Globus pallidus (tissue), 1 donor: ENCODE results near the gene NEUROG2.
"Not testable (repeated sequence)": the region's sequence is repeated elsewhere in the genome, so short reads cannot be mapped to it uniquely, and the experiment has no call there.

ENCODE experiments used
- DNase-seq: peaks from one replicate; pipeline ENCODE4 v3.0.0-alpha.2; 2015; ENCODE audit warnings: low spot score

NEUROG2 gene

GRCh38 chr4:112516066-112516470 lies at the start of gene NEUROG2:
Gene NEUROG2, minus strand, starts transcription at chr4:112516180. Its CDS starts 705 bp downstream, at chr4:112515475.
- no peak for DNase-seq

DNA sequence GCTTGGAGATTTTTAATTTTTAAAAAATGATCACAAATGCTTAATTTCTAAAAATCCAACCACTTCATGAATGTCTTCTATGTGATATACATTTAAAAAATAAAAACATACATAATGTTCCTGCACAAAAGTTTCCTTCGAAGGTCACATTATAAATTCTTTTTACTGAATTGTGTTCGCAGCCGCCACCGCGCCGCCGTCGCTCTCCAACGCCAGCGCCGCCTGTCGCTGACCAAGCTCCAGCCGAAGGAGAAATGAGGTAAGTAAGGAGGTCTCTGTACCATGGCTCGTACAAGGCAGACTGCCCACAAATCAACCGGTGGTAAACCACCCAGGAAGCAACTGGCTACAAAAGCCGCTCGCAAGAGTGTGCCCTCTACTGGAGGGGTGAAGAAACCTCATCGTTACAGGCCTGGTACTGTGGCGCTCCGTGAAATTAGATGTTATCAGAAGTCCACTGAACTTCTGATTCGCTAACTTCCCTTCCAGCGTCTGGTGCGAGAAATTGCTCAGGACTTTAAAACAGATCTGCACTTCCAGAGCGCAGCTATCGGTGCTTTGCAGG lies 48.8 kb upstream of the NEUROG2 start:
- DNase-seq, result no peak

GRCh38 chr4:112563431-112564200 lies 47.6 kb upstream of the NEUROG2 start:
- no peak for DNase-seq

GRCh38 chr4:112562254-112562879 lies 46.4 kb upstream of the NEUROG2 start:
- DNase-seq, result no peak

DNA sequence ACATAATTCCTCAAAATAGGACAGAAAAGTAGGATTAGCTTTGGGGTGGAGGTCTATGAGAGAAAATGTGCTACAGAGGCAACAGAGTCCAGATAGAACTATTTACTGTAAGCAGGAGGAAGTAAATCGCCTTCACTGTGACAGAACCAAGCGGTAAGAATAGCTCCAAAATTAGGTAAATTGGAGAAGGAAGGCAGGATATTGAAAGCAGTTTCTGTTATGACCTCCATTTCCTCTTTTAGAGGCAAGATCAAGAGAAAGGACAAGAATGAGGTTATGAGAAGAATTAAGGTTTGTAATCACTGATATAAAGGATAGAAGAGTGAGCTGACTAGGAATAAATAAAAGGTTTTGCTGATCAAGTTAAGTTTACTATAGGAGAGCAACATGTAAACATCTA lies 44.1 kb upstream of the NEUROG2 start:
- DNase-seq, result no peak

GRCh38 chr4:112559053-112559452 lies 43.1 kb upstream of the NEUROG2 start:
- DNase-seq, result no peak

DNA sequence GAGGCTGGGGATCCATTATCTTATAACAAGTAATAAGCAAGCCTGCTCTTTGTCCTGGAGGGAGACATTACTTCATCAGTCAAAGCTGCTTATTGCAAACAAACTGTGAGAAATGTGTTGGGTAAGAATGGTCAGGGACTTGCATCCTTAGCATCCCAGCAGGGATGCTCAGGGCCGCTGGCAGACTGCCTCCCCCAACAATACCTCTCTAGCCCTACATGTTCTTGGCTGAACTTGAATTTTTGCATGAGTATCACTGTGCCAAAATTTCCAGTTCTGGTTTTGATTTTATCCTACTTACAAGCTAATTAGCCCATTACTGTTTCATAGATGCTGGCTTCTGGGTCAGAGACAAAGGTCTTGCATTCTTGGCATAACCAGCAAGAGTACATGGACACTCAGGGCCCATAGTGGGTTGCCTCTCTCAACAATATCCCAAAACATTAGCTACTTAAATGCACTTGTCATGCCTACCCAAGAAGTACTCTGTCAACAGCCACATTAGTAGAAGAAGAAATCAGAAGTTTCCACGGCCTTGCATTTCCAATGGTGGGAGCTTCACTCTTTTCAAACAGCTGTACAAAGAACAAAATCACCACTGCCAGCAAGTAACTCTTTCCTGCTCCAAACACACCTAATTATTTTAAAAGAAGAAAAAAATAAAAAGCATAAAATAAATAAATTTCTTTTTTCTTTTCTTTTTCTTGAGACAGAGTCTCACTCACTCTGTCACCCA lies 41.9 kb upstream of the NEUROG2 start:
- DNase-seq, result no peak

DNA sequence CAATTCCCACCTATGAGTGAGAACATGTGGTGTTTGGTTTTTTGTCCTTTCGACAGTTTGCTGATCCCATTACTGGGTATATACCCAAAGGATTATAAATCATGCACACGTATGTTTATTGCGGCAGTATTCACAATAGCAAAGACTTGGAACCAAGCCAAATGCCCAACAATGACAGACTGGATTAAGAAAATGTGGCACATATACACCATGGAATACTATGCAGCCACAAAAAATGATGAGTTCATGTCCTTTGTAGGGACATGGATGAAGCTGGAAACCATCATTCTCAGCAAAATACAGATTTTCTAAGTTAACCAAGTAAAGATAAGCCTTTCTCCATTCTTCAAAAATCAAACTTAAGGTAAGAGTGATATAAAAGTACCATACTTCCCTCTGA lies 38.3 kb upstream of the NEUROG2 start:
- not testable (repeated sequence) for DNase-seq

DNA sequence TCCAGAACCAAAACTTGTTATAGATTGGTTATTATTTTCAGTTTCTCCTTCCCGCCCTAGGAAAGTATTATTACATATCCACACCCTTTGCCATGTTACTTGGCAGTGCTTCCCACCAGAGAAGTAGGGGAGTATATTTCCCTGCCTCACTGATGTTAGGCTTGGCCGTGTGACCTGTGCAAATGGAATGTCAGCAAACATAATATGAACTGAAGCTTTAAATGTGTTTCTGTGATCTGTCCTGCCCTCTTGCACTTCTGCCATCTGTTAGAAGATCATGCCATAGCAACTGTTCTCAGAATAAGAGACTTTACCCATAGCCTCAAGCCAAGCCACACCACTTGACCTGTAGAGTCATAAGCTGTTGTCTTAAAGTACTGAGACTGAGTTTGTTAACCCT lies 36.7 kb upstream of the NEUROG2 start:
- DNase-seq, result no peak

GRCh38 chr4:112550728-112551127 lies 34.7 kb upstream of the NEUROG2 start:
- no peak for DNase-seq

DNA sequence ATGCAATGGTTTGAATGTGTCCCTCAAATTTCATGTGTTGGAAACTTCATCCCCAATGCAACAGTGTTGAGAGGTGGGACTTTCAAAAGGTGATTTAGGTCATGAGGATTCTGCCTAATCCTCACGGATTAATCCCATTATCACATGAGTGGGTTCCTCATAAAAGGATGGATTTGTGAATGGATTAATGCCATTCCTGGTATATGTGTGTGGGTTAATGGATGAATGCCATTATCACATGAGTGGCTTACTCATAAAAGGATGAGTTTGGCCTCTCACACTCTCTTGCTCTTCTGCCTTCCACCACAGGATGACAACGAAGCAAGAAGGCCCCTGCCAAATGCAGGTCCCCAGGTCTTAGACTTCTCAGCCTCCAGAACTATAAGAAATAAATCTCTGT lies 30.5 kb upstream of the NEUROG2 start:
- no peak for DNase-seq

DNA sequence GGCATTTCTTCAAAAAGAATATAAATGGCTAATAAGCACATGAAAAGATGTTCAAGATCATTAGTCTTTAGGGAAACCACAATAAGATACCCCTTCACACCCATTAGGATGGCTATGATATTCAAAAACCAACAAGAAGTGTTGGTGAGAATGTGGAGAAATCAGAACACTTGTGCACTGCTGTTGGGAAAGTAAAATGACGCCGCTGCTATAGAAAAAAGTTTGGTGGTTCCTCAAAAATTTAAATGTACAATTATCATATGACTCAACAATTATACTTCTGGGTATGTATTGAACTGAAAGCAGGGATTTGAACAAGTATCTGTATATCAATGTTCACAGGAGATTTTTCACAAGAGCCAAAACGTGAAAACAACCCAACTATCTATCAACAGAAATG lies 29.4 kb upstream of the NEUROG2 start:
- DNase-seq, result no peak

- DNase-seq, result no peak
Observed at GRCh38 chr4:112540695-112541094, 24.7 kb upstream of the NEUROG2 start.

DNA sequence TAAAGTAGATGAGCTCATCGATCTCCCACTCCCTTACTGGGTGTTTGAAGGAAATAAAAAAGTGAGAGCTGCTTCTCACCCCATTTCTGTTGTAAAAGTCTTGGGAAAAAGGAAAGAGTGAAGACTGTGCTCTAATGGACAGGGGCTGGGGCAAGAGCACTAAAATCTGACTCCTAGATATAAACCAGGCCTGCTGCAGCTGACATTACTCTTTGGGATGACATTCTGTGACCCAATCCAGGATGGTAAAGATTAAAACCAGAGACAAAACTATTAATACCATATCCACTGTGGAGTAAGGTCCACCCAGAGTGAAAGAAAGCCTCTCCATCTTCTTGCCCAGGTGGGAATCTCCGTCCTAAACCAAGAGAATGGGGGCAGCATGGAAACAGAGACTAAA lies 20.1 kb upstream of the NEUROG2 start:
- DNase-seq, result no peak

GRCh38 chr4:112532267-112532666 lies 16.3 kb upstream of the NEUROG2 start:
- DNase-seq, result no peak

GRCh38 chr4:112531146-112531545 lies 15.2 kb upstream of the NEUROG2 start:
- DNase-seq, result no peak

- DNase-seq, result no peak
Observed at GRCh38 chr4:112526061-112526460, 10.1 kb upstream of the NEUROG2 start.

GRCh38 chr4:112523764-112524505 lies 8.0 kb upstream of the NEUROG2 start:
- no peak for DNase-seq

DNA sequence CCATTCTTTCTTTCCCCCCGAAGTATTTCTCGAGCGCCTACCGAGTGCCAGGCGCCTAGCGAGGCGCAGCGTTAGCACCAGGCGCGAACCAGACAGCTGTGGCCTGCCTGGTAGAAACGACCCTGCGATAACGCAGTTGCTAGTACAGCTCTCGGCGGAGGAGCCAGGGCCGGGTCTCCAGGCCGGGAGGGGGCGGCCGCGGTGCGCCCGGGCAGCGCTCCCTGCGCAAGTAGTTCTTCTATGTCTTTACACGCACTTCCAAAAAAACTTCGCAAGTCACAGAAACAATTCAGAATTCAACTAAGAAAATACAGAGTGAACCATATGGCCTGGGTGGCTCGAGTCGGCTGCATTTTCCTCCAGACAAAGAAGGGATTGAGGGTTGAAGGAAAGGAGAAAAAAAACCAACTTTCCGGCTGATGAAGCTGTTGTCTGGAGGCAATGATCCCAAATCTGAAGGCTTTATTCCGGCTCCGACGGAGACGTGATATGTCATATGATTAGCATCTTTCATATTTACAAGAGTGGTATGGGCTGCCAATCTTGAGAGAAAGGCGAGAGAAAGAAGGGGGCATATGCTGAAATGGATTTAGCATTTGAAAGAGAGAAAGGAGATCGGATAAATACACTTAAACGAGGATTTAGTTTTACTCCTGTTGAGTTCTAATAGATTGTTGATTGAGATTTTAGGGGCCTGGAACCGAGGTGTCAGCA lies 7.2 kb upstream of the NEUROG2 start:
- DNase-seq, result no peak

GRCh38 chr4:112522431-112522830 lies 6.5 kb upstream of the NEUROG2 start:
- DNase-seq, result not testable (repeated sequence)
